ENCODE measurements around the gene PPOX.

- TF ChIP-seq POLR2A (IDR thresholded peaks at IDR 0.05; ENCODE audit: low read length) (no peak), GATA1 (IDR thresholded peaks at IDR 0.05; ENCODE audit: low read depth, low read length) (no peak)
Measured at GRCh38 chr1:161177936-161178244, 11.7 kb downstream of the PPOX start.

Measured in erythroblast (primary cell).